ENCODE measurements around the gene PDE4D. TPM values are rescaled to one million over a fixed set of nuclear protein-coding genes. Genes with fewer than 3 reads are reported as not detected.

Gene PDE4D
- total RNA-seq, 4 donors from 2014 or later = 6.0 to 36.2 (median 10.0) TPM

GRCh38 chr5:59275510-59276324 is 617.8 kb downstream of the PDE4D start:
- WGBS, 2 donors = 1 to 6% methylated on average over 15 to 16 of the region's 16 CpGs
- DNase-seq = no peak
- TF ChIP-seq, protein P1, sequence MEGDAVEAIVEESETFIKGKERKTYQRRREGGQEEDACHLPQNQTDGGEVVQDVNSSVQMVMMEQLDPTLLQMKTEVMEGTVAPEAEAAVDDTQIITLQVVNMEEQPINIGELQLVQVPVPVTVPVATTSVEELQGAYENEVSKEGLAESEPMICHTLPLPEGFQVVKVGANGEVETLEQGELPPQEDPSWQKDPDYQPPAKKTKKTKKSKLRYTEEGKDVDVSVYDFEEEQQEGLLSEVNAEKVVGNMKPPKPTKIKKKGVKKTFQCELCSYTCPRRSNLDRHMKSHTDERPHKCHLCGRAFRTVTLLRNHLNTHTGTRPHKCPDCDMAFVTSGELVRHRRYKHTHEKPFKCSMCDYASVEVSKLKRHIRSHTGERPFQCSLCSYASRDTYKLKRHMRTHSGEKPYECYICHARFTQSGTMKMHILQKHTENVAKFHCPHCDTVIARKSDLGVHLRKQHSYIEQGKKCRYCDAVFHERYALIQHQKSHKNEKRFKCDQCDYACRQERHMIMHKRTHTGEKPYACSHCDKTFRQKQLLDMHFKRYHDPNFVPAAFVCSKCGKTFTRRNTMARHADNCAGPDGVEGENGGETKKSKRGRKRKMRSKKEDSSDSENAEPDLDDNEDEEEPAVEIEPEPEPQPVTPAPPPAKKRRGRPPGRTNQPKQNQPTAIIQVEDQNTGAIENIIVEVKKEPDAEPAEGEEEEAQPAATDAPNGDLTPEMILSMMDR (IDR thresholded peaks at IDR 0.05) = no peak
- TF ChIP-seq POLR2A (IDR thresholded peaks at IDR 0.05) = no peak
- peak overlapping the region; percentile 28 to 69 (median 49) for H3K4me3 ChIP-seq
- H3K27ac ChIP-seq = peak overlapping the region; percentile 44 to 88 (median 84)
- H3K9me3 ChIP-seq = no peaks in the 10 kb centered on the region
- H3K4me1 ChIP-seq = peaks cover 0 to 25% (median 0%) of the 10 kb centered on the region in 3 donors
- no peaks in the 10 kb centered on the region for H3K36me3 ChIP-seq
- intact Hi-C loops (cut with DNase I) = no loop called here
- no peaks in the 10 kb centered on the region for H3K27me3 ChIP-seq

DNA sequence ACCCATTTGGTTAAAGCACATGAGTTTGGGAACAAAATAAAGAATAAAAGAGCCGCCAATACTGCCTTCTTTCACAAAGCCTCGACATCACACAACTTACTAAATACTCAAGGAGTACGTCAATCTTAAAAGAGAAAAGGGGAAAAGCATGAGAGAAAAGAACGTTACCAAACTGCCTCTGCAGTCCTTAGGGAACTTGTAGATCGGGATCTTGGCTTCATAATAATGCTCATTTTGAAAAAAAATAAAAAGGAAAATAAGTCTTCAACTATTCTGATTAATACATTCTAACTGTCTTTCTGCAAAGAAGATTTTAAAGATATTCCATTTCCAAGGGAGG is 618.4 kb downstream of the PDE4D start:
- peak overlapping the region; percentile 28 to 69 (median 49) for H3K4me3 ChIP-seq

GRCh38 chr5:59274106-59274636 is 619.4 kb downstream of the PDE4D start:
- intact Hi-C loops (cut with DNase I) = no loop called here
- peaks cover 0 to 25% (median 0%) of the 10 kb centered on the region in 3 donors for H3K4me1 ChIP-seq
- 74 to 77% methylated on average over 4 of the region's 4 CpGs for WGBS, 2 donors
- DNase-seq = no peak
- peak overlapping the region in 3 of 4 donors; percentile 48 to 69 (median 50) for H3K4me3 ChIP-seq
- no peaks in the 10 kb centered on the region for H3K36me3 ChIP-seq
- no peak for TF ChIP-seq POLR2A (IDR thresholded peaks at IDR 0.05)
- TF ChIP-seq, protein P1 (IDR thresholded peaks at IDR 0.05) = no peak
- H3K27ac ChIP-seq = peak overlapping the region; percentile 7 to 86 (median 48)
- no peaks in the 10 kb centered on the region for H3K27me3 ChIP-seq
- H3K9me3 ChIP-seq = no peaks in the 10 kb centered on the region

More for the DNA sequence above, 618.4 kb downstream of the PDE4D start:
- Histone ChIP-seq H3K27me3 (no peaks in the 10 kb centered on the region), H3K27ac (peak overlapping the region; percentile 44 to 88 (median 84)), H3K4me1 (peaks cover 0 to 25% (median 0%) of the 10 kb centered on the region in 3 donors), H3K9me3 (no peaks in the 10 kb centered on the region), H3K36me3 (no peaks in the 10 kb centered on the region)
- TF ChIP-seq POLR2A (IDR thresholded peaks at IDR 0.05) = no peak
- TF ChIP-seq, protein P1 (IDR thresholded peaks at IDR 0.05) = no peak
- 9 to 25% methylated on average over 5 of the region's 5 CpGs for WGBS, 2 donors
- intact Hi-C loops (cut with DNase I) = no loop called here
- no peak for DNase-seq

DNA sequence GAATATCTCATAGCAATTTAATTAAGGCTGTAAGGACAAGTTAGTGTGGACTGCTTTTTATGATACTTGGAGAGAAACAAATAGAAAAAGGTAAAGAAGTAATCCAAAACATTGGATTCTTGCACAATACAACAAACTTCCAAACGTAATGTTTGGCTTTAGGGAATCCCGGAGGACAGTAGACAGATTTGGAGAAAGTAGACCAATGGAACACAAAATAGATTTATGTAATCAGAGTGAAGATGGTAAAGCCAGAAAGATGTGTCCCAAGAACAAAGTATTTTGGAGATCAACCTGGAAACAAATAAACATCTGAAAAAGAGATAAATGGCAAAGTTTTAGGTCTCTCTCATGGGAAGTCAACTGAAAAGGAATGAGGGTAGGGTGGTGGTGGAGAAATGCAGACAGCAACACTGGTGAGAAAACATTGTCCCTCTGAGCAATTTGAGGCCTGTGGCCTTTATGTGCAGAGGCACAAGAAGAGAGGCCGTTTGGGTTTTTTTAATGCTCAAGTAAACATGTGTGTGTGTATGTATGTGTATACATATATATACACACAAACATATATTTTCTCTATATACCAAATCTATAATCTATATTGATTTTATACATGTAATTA is 620.6 kb downstream of the PDE4D start:
- Histone ChIP-seq H3K4me1 (peaks cover 0 to 25% (median 0%) of the 10 kb centered on the region in 3 donors), H3K27me3 (no peaks in the 10 kb centered on the region), H3K36me3 (no peaks in the 10 kb centered on the region), H3K9me3 (no peaks in the 10 kb centered on the region), H3K27ac (peak overlapping the region in 3 of 4 donors; percentile 25 to 86 (median 43)), H3K4me3 (peak overlapping the region in 2 of 4 donors; percentile 50 to 69)
- TF ChIP-seq, protein P1 (IDR thresholded peaks at IDR 0.05) = no peak
- TF ChIP-seq POLR2A (IDR thresholded peaks at IDR 0.05) = no peak
- intact Hi-C loops (cut with DNase I) = no loop called here
- WGBS, 2 donors = 71 to 72% methylated on average over 3 of the region's 3 CpGs
- DNase-seq = no peak

All from esophagus squamous epithelium (tissue), 5 donors.